GM18517 (cell line): ENCODE data around the gene BAG2.

Source experiments
- ATAC-seq: cut with Tn5 transposase; IDR thresholded peaks from one replicate; pipeline ENCODE4 v1.9.1; 2021; ENCODE audit warnings: mild to moderate bottlenecking, moderate library complexity; ENCODE audit not compliant: unreplicated experiment

BAG2 gene

GRCh38 chr6:57173886-57174510 lies 1.9 kb downstream of the BAG2 start:
- ATAC-seq, result no peak

DNA sequence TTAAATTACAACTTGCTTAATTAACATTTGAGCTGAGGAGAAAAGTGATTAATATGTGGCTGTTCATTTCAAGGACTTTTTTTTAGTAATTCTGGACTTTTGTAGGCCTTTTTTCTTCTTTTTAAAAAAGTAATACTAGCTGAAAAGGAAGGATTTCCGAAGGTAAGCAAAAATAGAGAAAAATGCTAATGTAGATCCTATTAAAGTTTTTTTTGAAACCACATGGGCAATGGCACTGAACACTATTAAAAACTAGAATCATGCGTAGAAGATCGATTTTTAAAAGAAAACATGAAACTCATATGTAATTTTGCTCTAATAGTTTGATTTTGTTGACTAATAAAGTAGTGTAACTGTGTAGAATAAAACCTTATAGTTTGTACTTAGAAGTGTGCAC lies 2.4 kb downstream of the BAG2 start:
- ATAC-seq, result no peak

- ATAC-seq, result no peak
Observed at GRCh38 chr6:57177545-57178265, 5.6 kb downstream of the BAG2 start.

DNA sequence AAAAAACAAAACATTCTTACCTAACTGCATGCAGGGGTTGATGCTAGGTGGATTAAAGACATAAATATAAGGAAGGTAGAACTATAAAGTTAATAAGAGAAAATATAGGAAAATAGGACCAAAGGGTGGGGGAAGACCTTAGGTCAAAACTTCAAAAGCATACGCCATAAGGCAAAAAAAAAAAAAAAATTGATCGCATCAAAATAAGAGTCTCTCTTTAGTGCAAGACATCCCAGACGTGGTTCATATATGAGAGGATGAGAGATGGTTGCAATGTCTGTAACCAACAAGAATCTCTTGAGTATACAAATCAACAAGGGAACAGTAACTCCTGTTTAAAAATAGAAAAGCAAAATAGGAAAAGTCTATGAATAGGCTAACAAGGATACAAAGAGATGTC lies 8.5 kb downstream of the BAG2 start:
- no peak for ATAC-seq

DNA sequence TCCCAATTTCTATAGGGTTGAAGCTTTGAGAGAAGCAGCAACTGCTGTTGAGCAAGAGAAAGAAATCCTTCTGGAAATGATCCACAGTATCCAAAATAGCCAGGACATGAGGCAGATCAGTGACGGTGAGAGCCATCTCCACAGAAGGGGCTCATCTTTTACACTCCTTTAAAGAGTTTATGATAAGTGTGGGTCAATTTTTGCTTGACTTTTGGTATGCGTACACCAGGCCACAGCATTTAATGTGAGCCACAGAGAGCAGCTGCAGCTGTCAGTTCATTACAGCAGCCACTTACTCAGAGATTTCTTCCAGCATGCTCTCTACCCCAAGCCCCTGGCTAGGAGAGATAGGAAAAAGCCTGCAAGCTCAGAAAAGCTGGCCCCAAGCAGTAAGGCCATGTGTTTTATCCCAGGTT lies 9.9 kb downstream of the BAG2 start:
- ATAC-seq, result no peak

- ATAC-seq, result no peak
Observed at GRCh38 chr6:57183336-57183735, 11.2 kb downstream of the BAG2 start.

GRCh38 chr6:57190140-57190539 lies 18.0 kb downstream of the BAG2 start:
- no peak for ATAC-seq

- no peak for ATAC-seq
Observed at GRCh38 chr6:57193177-57193576, 21.1 kb downstream of the BAG2 start.

- no peak for ATAC-seq
Observed at GRCh38 chr6:57195457-57195856, 23.3 kb downstream of the BAG2 start.

GRCh38 chr6:57198926-57199636 lies 27.0 kb downstream of the BAG2 start:
- ATAC-seq, result no peak

DNA sequence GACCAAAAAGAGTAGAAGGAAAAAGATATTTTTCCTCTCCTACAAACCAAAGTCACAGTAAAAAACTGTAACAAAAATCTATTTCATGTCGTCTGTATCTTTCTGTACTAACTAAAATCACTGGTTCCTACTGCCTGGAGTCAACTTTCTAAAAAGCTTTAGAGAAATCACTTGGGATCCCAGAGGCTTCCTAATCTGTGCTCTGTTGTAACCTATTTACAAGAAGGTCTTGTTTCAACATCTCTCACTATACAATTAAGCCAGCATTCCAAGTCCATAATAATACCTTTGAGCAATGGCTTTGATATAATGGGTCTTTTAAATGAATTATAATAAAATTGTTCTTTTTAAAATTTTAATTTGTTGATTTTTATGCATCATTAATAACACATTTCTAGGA lies 29.6 kb downstream of the BAG2 start:
- ATAC-seq, result no peak

GRCh38 chr6:57205550-57206328 lies 33.6 kb downstream of the BAG2 start:
- ATAC-seq, result no peak

DNA sequence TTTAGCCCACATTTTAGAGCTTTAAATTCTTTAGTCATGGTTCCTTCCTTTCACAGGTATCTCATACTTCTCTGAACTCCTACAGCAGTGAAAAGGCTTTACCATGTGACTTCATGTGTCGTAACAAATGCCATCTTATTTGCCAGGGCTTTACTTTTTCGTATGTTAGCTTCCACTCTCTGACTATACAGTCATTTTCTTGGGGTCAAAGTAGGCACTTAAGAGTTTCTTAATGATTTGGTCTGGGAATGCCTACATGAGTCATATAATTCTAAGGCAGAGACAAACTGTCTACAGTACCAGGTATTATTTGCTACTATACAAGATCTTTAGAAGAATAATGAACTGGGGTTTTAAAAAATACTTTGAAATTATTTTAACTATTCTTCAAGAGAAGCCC lies 35.0 kb downstream of the BAG2 start:
- ATAC-seq, result no peak

DNA sequence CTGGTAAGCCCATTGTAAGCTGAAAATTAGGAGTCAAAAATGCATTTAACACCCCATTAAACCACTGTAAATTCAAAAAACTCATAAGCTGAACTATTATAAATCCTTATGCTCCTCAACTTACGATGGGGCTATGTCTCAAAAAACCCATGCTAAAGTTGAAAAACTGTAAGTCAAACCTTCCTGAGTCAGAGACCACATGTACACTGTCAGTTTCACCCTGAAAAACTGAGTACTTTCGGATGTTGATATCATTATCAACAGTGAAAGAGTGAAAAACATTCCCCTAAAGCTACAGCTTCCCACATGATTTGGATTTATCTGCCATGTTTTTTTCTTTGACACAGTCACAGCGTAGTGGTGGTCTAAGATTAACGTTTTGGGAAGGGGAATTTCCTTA lies 35.7 kb downstream of the BAG2 start:
- ATAC-seq, result no peak

- ATAC-seq, result no peak
Observed at GRCh38 chr6:57209030-57209429, 36.9 kb downstream of the BAG2 start.

GRCh38 chr6:57210060-57210459 lies 37.9 kb downstream of the BAG2 start:
- no peak for ATAC-seq

DNA sequence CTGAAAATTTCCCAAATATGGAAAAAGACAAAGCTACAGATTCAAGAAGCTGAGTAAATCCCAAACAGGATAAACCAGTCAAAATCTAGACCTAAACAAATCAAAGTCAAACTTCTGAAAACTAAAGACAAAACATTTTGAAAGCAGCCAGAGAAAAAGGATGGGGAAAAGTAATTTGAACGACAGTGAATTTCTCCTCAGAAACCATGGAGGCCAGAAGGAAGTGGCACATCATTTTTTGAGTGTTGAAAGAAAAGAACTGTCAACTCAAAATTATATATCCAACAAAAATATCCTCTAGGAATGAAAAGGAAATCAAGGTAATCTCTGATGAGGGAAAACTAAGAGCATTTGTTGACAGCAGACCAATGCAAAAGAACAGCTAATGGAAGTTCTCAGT lies 43.1 kb downstream of the BAG2 start:
- ATAC-seq, result no peak

- no peak for ATAC-seq
Observed at GRCh38 chr6:57216235-57217101, 44.3 kb downstream of the BAG2 start.

DNA sequence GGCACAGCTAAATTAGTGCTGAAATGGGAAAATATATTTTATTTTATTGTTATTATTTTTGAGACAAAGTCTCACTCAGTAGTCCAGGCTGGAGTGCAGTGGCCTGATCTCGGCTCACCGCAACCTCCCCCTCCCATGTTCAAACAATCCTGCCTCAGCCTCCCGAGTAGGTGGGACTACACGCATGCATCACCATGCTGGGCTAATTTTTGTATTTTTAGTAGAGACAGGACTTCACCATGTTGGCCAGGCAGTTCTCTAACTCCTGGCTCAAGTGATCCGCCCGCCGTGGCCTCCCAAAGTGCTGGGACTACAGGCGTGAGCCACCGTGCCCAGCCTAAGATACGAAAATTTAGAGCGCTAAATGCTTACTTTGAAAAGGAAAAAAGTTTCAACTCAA lies 45.1 kb downstream of the BAG2 start:
- no peak for ATAC-seq

GRCh38 chr6:57220083-57220703 lies 48.1 kb downstream of the BAG2 start:
- no peak for ATAC-seq
